Measurements from ENCODE around the gene TARBP2. TPM values are rescaled to one million over a fixed set of nuclear protein-coding genes. Genes with fewer than 3 reads are reported as not detected.

TARBP2 gene
- total and polyA plus RNA-seq, 4 donors, result 22.5 to 46.2 (median 42.0) TPM

DNA sequence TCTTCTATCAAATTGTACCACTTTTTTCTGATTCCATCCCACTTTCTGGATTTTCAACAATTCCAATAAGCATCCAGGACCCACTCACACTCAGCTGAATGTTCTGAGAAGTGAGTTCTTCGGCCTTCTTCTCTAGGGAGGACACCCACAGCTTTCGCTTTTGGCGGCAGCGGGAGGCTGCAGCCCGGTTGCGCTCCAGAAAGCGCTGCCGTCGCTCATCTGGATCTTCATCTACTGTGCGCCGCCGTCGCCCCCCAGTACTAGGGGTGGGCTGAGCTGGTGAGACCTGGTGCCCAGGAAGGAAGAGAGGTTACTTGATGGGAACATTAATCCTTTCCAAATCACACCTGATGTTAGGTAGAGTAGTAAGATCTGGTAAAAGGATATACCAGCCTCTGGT, 23.4 kb downstream of the TARBP2 start:
- no peak overlapping the region for H3K4me3 ChIP-seq (ENCODE audit: low read depth, low read length)
- peaks cover 53% of the 10 kb centered on the region for H3K36me3 ChIP-seq (ENCODE audit: control insufficient read depth, insufficient read depth, low read length)
- no peaks in the 10 kb centered on the region for H3K27me3 ChIP-seq (ENCODE audit: control insufficient read depth, insufficient read depth, low read length)
- no peak overlapping the region for H3K27ac ChIP-seq (ENCODE audit: low read depth, low read length)
- DNase-seq (ENCODE audit: low read depth in 4 of 6, low spot score in 6 of 6), result no peak
- 96% methylated on average over 9 of the region's 13 CpGs for WGBS (ENCODE audit: insufficient coverage)
- H3K9me3 ChIP-seq (ENCODE audit: control insufficient read depth, insufficient read depth, low read length), result no peaks in the 10 kb centered on the region
- no peaks in the 10 kb centered on the region for H3K4me1 ChIP-seq (ENCODE audit: control insufficient read depth, insufficient read depth, low read length)

DNA sequence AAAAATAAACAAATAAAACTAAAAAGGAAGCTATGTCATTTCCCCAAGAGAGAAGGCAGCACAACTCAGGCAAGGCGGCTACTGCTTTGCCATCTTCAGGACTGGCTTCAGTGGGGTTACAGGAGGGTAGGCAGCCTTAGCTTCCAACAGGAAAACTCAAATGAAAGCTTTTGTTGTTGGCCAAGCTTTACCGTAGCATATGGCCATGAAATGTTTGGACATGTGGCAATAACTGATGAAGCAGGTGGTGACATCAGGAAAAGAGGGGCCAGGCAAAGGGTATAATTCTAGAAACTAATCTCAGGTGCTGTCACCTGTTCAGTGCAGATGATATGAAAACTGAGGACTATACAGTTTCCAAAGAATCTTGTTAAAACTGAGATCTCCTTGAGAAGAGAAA, 29.0 kb downstream of the TARBP2 start:
- DNase-seq (ENCODE audit: low read depth in 4 of 6, low spot score in 6 of 6), result no peak
- 86% methylated on average over 2 of the region's 2 CpGs for WGBS (ENCODE audit: insufficient coverage)

DNA sequence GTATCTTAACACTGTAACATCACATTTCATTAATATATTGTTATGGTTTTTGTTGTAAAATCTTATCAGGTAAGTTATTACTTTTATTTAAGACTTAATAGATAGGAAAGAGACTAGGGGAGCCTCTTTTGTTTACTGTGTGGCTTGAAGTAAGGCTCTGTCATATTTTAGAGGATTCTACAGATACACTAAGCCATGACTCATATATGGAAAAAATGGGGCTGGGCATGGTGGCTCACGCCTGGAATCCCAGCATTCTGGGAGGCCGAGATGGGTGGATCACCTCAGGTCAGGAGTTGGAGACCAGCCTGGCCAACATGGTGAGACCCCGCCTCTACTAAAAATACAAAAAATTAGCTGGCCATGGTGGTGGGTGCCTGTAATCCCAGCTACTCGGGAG, 29.8 kb downstream of the TARBP2 start:
- Histone ChIP-seq H3K9me3 (ENCODE audit: control insufficient read depth, insufficient read depth, low read length) (no peaks in the 10 kb centered on the region), H3K27me3 (ENCODE audit: control insufficient read depth, insufficient read depth, low read length) (no peaks in the 10 kb centered on the region), H3K27ac (ENCODE audit: low read depth, low read length) (no peak overlapping the region), H3K36me3 (ENCODE audit: control insufficient read depth, insufficient read depth, low read length) (peaks cover 70% of the 10 kb centered on the region), H3K4me1 (ENCODE audit: control insufficient read depth, insufficient read depth, low read length) (no peaks in the 10 kb centered on the region), H3K4me3 (ENCODE audit: low read depth, low read length) (no peak overlapping the region)
- no peak for DNase-seq (ENCODE audit: low read depth in 4 of 6, low spot score in 6 of 6)
- 94% methylated on average over 3 of the region's 4 CpGs for WGBS (ENCODE audit: insufficient coverage)

More for the DNA sequence above, 29.0 kb downstream of the TARBP2 start:
- Histone ChIP-seq H3K27ac (ENCODE audit: low read depth, low read length) (no peak overlapping the region), H3K27me3 (ENCODE audit: control insufficient read depth, insufficient read depth, low read length) (no peaks in the 10 kb centered on the region), H3K9me3 (ENCODE audit: control insufficient read depth, insufficient read depth, low read length) (no peaks in the 10 kb centered on the region), H3K4me1 (ENCODE audit: control insufficient read depth, insufficient read depth, low read length) (no peaks in the 10 kb centered on the region), H3K4me3 (ENCODE audit: low read depth, low read length) (no peak overlapping the region), H3K36me3 (ENCODE audit: control insufficient read depth, insufficient read depth, low read length) (peaks cover 68% of the 10 kb centered on the region)

DNA sequence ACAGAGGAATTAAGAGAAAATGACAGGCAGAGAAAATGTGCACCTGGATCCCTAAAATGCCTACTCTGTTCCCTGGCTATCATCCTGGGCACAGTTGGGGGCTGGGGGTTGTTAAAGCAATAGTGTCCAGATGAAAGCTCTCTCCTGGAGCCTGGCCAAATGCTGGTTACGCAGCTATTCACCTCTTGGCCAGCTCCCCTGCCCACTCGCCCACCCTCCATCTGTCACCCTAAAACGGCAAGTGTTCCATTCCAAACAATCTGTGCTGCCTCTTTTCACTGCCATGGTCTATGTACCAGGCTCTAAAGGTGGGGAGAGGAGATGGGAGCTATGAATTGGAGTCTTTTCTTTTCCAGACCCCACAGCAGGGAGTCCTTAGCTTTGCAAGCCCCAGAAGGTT, 30.9 kb downstream of the TARBP2 start:
- Histone ChIP-seq H3K36me3 (ENCODE audit: control insufficient read depth, insufficient read depth, low read length) (peaks cover 70% of the 10 kb centered on the region), H3K27ac (ENCODE audit: low read depth, low read length) (no peak overlapping the region), H3K4me1 (ENCODE audit: control insufficient read depth, insufficient read depth, low read length) (no peaks in the 10 kb centered on the region), H3K9me3 (ENCODE audit: control insufficient read depth, insufficient read depth, low read length) (no peaks in the 10 kb centered on the region), H3K4me3 (ENCODE audit: low read depth, low read length) (no peak overlapping the region), H3K27me3 (ENCODE audit: control insufficient read depth, insufficient read depth, low read length) (no peaks in the 10 kb centered on the region)
- peak in 2 of 6 donors; percentile 77 to 78 for DNase-seq (ENCODE audit: low read depth in 4 of 6, low spot score in 6 of 6)
- WGBS (ENCODE audit: insufficient coverage), result no CpG with 5 or more reads among the region's 3 CpGs

DNA sequence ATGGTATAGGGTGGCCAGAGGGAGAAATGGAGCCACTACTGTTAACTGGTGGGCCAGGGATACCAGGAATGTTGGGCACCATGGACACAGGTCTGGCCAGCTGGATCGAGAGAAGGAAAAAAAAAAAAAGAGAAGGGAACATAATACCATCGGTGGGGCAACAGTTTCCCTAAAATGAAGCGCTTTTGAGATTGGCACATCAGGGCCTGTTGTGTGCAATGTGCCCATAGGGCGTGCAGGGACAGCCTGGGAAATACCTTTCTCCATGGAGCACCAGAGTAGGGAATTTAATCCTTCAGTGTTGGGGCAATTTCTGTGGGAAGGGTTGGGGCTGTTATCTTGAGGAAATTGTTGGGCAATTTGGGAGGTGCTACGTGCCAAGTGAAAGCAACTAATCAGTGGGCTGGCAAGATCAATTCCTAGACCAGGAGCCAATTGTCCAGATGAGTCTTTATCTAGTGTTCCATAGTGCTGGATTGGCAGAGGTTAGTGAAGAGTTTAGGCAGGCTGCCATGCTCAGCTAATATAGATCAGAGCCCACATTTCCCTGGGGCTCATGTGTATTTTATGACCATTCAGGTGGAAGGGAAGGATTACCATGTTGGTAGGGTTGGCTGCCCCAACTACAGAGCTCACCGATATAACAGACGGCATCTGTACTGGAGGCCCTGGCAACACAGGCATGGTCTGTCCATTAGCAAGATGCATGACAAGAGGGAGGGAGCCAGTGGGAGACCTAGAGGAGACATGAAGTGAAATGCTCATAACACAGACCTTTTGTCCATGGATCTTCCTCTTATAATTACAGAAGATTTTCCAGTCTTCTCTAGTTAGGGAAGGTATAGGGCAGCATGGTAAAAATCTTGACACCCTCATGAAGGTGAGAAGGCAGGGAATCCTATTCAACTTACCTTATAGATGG, 31.7 kb downstream of the TARBP2 start:
- 89% methylated on average over 5 of the region's 7 CpGs for WGBS (ENCODE audit: insufficient coverage)
- Histone ChIP-seq H3K9me3 (ENCODE audit: control insufficient read depth, insufficient read depth, low read length) (no peaks in the 10 kb centered on the region), H3K27me3 (ENCODE audit: control insufficient read depth, insufficient read depth, low read length) (no peaks in the 10 kb centered on the region), H3K27ac (ENCODE audit: low read depth, low read length) (no peak overlapping the region), H3K36me3 (ENCODE audit: control insufficient read depth, insufficient read depth, low read length) (peaks cover 70% of the 10 kb centered on the region), H3K4me1 (ENCODE audit: control insufficient read depth, insufficient read depth, low read length) (no peaks in the 10 kb centered on the region), H3K4me3 (ENCODE audit: low read depth, low read length) (no peak overlapping the region)
- DNase-seq (ENCODE audit: low read depth in 4 of 6, low spot score in 6 of 6), result peak in 2 of 6 donors; percentile 49 to 79

DNA sequence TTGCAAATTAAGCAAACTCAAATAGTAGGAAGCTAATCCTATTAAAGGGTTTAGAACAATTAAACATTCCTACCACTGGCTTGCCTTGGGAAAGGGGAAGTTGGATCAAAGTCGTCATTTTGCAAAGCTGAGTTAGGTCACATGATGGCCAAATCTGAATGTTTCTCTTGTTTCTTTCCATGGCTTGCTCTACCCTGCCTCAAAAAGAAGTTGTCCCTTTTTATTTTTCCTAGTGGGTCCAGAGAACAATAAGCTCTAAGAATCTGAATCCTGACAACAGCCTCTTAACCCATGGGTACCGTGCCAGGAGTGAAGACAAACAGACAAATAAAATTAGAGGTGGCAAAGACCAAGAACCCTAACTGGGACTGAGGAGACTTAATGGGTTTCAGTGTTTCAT, 32.4 kb downstream of the TARBP2 start:
- no peak overlapping the region for H3K4me3 ChIP-seq (ENCODE audit: low read depth, low read length)
- 71% methylated on average over 1 of the region's 2 CpGs for WGBS (ENCODE audit: insufficient coverage)
- H3K4me1 ChIP-seq (ENCODE audit: control insufficient read depth, insufficient read depth, low read length), result no peaks in the 10 kb centered on the region
- DNase-seq (ENCODE audit: low read depth in 4 of 6, low spot score in 6 of 6), result no peak
- H3K27ac ChIP-seq (ENCODE audit: low read depth, low read length), result no peak overlapping the region
- H3K9me3 ChIP-seq (ENCODE audit: control insufficient read depth, insufficient read depth, low read length), result no peaks in the 10 kb centered on the region
- peaks cover 70% of the 10 kb centered on the region for H3K36me3 ChIP-seq (ENCODE audit: control insufficient read depth, insufficient read depth, low read length)
- no peaks in the 10 kb centered on the region for H3K27me3 ChIP-seq (ENCODE audit: control insufficient read depth, insufficient read depth, low read length)

DNA sequence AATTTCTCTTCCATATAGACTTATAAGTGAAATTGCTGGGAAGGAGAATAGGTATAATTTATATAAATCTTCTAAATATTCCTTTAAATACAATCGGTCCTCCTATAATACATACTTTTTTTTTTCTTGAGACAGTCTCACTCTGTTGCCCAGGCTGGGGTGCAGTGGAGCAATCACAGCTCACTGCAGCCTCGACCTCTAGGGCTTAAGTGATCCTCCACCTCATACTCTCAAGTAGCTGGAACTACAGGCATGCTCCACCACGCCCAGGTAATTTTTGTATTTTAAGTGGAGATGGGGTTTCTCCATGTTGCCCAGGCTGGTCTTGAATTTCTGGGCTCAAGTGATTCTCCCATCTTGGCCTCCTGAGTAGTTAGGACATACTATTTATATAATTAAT, 35.9 kb downstream of the TARBP2 start:
- H3K9me3 ChIP-seq (ENCODE audit: control insufficient read depth, insufficient read depth, low read length), result no peaks in the 10 kb centered on the region
- H3K4me1 ChIP-seq (ENCODE audit: control insufficient read depth, insufficient read depth, low read length), result no peaks in the 10 kb centered on the region
- H3K36me3 ChIP-seq (ENCODE audit: control insufficient read depth, insufficient read depth, low read length), result peaks cover 54% of the 10 kb centered on the region
- H3K27me3 ChIP-seq (ENCODE audit: control insufficient read depth, insufficient read depth, low read length), result no peaks in the 10 kb centered on the region
- WGBS (ENCODE audit: insufficient coverage), result no CpG with 5 or more reads among the region's 3 CpGs
- H3K27ac ChIP-seq (ENCODE audit: low read depth, low read length), result no peak overlapping the region
- no peak overlapping the region for H3K4me3 ChIP-seq (ENCODE audit: low read depth, low read length)
- no peak for DNase-seq (ENCODE audit: low read depth in 4 of 6, low spot score in 6 of 6)

DNA sequence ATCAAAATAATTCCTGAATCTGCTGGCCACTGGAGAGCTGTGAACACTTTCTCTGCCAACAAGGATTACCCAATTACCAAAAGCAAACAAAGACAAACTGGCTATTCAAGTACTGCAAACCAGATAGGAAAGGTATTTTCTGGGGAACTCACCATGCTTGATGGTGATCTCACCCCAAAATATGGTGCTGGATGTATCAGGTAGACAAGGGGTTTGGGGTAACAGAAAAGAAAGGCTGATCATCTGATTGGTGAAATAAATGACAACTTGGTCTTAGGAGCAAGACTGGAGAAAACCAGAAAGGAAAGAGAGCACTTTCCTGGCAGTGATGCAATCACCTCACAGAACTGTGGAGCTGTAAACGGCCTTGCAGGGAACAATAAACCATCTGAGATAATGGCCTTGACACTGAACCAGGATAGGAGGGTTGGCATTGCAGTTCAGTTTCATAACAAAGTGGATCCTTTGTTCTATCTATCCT, 37.2 kb downstream of the TARBP2 start:
- DNase-seq (ENCODE audit: low read depth in 4 of 6, low spot score in 6 of 6), result peak in 2 of 6 donors; percentile 39 to 83
- H3K27me3 ChIP-seq (ENCODE audit: control insufficient read depth, insufficient read depth, low read length), result no peaks in the 10 kb centered on the region
- H3K27ac ChIP-seq (ENCODE audit: low read depth, low read length), result no peak overlapping the region
- peaks cover 41% of the 10 kb centered on the region for H3K36me3 ChIP-seq (ENCODE audit: control insufficient read depth, insufficient read depth, low read length)
- no peak overlapping the region for H3K4me3 ChIP-seq (ENCODE audit: low read depth, low read length)
- no peaks in the 10 kb centered on the region for H3K9me3 ChIP-seq (ENCODE audit: control insufficient read depth, insufficient read depth, low read length)
- no peaks in the 10 kb centered on the region for H3K4me1 ChIP-seq (ENCODE audit: control insufficient read depth, insufficient read depth, low read length)
- WGBS (ENCODE audit: insufficient coverage), result 14% methylated on average over 1 of the region's 1 CpG

DNA sequence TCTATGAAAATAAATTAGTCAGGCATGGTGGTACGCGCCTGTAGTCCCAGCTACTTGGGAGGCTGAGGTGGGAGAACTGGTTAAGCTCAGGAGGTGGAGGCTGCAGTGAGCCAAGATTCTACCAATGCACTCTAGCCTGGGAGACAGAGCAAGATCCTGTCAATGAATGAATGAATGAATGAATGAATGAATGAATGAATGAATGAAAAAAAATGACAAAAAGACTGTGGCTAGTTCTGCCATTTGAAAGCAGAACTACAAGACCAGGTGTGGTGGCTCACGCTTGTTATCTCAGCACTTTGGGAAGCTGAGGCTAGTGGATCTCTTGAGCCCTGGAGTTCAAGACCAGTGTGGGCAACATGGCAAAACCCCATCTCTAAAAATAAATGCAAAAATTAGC, 38.4 kb downstream of the TARBP2 start:
- Histone ChIP-seq H3K27ac (ENCODE audit: low read depth, low read length) (no peak overlapping the region), H3K36me3 (ENCODE audit: control insufficient read depth, insufficient read depth, low read length) (peaks cover 30% of the 10 kb centered on the region)
- WGBS (ENCODE audit: insufficient coverage), result 100% methylated on average over 3 of the region's 3 CpGs

DNA sequence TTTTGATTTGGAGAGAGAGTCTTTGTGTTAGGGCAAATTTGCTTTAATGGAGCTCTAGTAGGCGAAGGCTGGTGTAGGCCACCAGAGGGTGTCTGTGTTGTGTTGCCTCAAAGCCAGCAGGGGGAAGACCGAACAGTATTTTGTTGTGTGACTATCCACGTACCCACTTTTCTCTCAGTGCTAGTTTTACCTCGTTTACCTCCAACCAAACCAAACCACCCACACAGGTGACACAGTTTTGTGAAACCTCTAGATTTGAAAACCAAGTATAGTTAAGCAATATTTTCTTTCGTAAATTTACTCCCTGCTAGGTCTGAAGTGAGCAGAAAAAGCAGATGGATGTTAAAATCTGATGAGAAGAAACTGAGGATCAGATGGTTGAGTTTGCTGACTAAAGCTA, 42.5 kb downstream of the TARBP2 start:
- Histone ChIP-seq H3K4me1 (ENCODE audit: control insufficient read depth, insufficient read depth, low read length) (no peaks in the 10 kb centered on the region), H3K4me3 (ENCODE audit: low read depth, low read length) (no peak overlapping the region), H3K36me3 (ENCODE audit: control insufficient read depth, insufficient read depth, low read length) (peaks cover 14% of the 10 kb centered on the region), H3K9me3 (ENCODE audit: control insufficient read depth, insufficient read depth, low read length) (no peaks in the 10 kb centered on the region), H3K27me3 (ENCODE audit: control insufficient read depth, insufficient read depth, low read length) (no peaks in the 10 kb centered on the region), H3K27ac (ENCODE audit: low read depth, low read length) (peak overlapping the region; percentile 80)
- DNase-seq (ENCODE audit: low read depth in 4 of 6, low spot score in 6 of 6), result peak in 4 of 6 donors; percentile 53 to 95 (median 80)
- 0% methylated on average over 1 of the region's 5 CpGs for WGBS (ENCODE audit: insufficient coverage)

More for the DNA sequence above, 38.4 kb downstream of the TARBP2 start:
- no peak for DNase-seq (ENCODE audit: low read depth in 4 of 6, low spot score in 6 of 6)
- Histone ChIP-seq H3K27me3 (ENCODE audit: control insufficient read depth, insufficient read depth, low read length) (no peaks in the 10 kb centered on the region), H3K9me3 (ENCODE audit: control insufficient read depth, insufficient read depth, low read length) (no peaks in the 10 kb centered on the region), H3K4me3 (ENCODE audit: low read depth, low read length) (no peak overlapping the region), H3K4me1 (ENCODE audit: control insufficient read depth, insufficient read depth, low read length) (no peaks in the 10 kb centered on the region)
